ENCODE data around the gene PKP4.

DNA sequence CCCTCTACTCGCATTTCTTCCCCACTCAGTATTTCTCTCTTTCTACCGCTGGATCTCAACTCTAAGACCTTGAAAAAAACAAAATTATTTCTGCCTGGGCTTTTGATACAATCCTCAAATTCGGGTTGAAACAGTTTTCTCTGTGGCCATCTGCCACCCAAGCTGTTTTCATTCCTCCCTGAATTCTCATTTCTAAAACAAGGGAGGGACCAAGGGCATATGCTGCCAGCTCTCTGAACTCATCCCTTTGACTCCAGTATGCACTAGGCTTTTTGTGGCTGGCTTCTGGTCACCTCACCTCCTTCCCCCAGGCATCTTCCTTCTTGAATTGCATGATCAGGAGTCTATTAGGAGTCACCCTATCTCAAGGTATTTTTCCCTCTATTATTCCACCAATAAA lies 49.7 kb upstream of the PKP4 start:
- TF ChIP-seq CTCF (IDR thresholded peaks at IDR 0.05) (no peak), EZH2 (IDR thresholded peaks at IDR 0.05; ENCODE audit: borderline replicate concordance, insufficient read depth, low read depth, low read length, poor library complexity, severe bottlenecking) (no peak)
